D721Med (cell line): ENCODE results near the gene SIGLEC15.

Experiments used
- DNase-seq: peaks from one replicate; pipeline ENCODE4 v3.0.0; 2011; ENCODE audit warnings: low spot score; ENCODE audit not compliant: insufficient read length
- FAIRE-seq: peaks from 2 replicates; lab custom pipeline; 2011; peaks lifted over from hg19 to GRCh38; lab: Jason Lieb, UNC
- CTCF ChIP-seq: IDR thresholded peaks from 2 replicates; pipeline ENCODE4 v1.5.1; 2012; ENCODE audit warnings: mild to moderate bottlenecking, control low read depth; ENCODE audit not compliant: insufficient read depth; ENCODE audit errors: missing control alignments

The SIGLEC15 gene

GRCh38 chr18:45854036-45854586 is 28.6 kb downstream of the SIGLEC15 start:
- DNase-seq (peak; percentile 52), FAIRE-seq (peak; percentile 94)
- no peak for TF ChIP-seq CTCF

GRCh38 chr18:45856531-45856930 is 31.1 kb downstream of the SIGLEC15 start:
- DNase-seq (no peak), FAIRE-seq (no peak)
- no peak for TF ChIP-seq CTCF

GRCh38 chr18:45859334-45859733 is 33.9 kb downstream of the SIGLEC15 start:
- no peak for DNase-seq

GRCh38 chr18:45860492-45860891 is 35.0 kb downstream of the SIGLEC15 start:
- no peak for TF ChIP-seq CTCF
- FAIRE-seq (no peak), DNase-seq (no peak)

More at GRCh38 chr18:45859334-45859733, 33.9 kb downstream of the SIGLEC15 start:
- no peak for FAIRE-seq
- no peak for TF ChIP-seq CTCF

- TF ChIP-seq CTCF = no peak
- FAIRE-seq = peak; percentile 38
- DNase-seq = no peak
These were observed 35.5 kb downstream of the SIGLEC15 start for GRCh38 chr18:45860971-45861370.

- DNase-seq (no peak), FAIRE-seq (peak; percentile 35)
- TF ChIP-seq CTCF = no peak
These were observed 36.5 kb downstream of the SIGLEC15 start for GRCh38 chr18:45861926-45862325.

GRCh38 chr18:45863469-45863868 is 38.0 kb downstream of the SIGLEC15 start:
- no peak for DNase-seq
- no peak for TF ChIP-seq CTCF
- no peak for FAIRE-seq
